K562 (cell line): ENCODE measurements around the gene C22orf39. TPM values are rescaled to one million over a fixed set of nuclear protein-coding genes. Genes with fewer than 3 reads are reported as not detected.
A peak's percentile ranks its signal among the peaks of the same experiment; 100 is the strongest.

Experiments
- CBX5 ChIP-seq: IDR thresholded peaks from 2 replicates; pipeline ENCODE4 v1.6.1; 2014; ENCODE audit warnings: low read depth, borderline replicate concordance
- CBX8 ChIP-seq: fragments of 200-600 bp; sonication (generic); IDR thresholded peaks from 2 replicates; pipeline ENCODE4 v1.6.1; 2012; ENCODE audit warnings: borderline replicate concordance, mixed run types, low read depth, mild to moderate bottlenecking, moderate library complexity, mixed read lengths, low read length, control low read depth, inconsistent platforms; ENCODE audit not compliant: poor library complexity, severe bottlenecking; ENCODE audit errors: extremely low read depth
- ERF ChIP-seq: fragments of 450-650 bp; formaldehyde crosslinking; IDR thresholded peaks from 2 replicates; pipeline ENCODE4 v1.4.0; 2020; ENCODE audit warnings: mild to moderate bottlenecking, mixed read lengths
- GABPB2 ChIP-seq: fragments of 250-450 bp; sonication (Bioruptor Pico); conservative IDR thresholded peaks from 2 replicates; pipeline ENCODE4 v1.5.1; 2021; ENCODE audit warnings: mild to moderate bottlenecking
- HCFC1 ChIP-seq: IDR thresholded peaks from 2 replicates; pipeline ENCODE4 v1.6.1; 2012; ENCODE audit warnings: low read depth, low read length, improper control_type of control experiment
- HMGN3 ChIP-seq: IDR thresholded peaks from 2 replicates; pipeline ENCODE4 v1.6.1; 2011; ENCODE audit warnings: borderline replicate concordance, low read depth, mild to moderate bottlenecking, mixed read lengths, low read length; ENCODE audit not compliant: insufficient read length; ENCODE audit errors: extremely low read depth
- NFRKB ChIP-seq: fragments of 450-650 bp; IDR thresholded peaks from 2 replicates; pipeline ENCODE4 v1.6.1; 2016; ENCODE audit warnings: low read depth
- PHF8 ChIP-seq: fragments of 200-600 bp; sonication (generic); IDR thresholded peaks from 2 replicates; pipeline ENCODE4 v1.6.1; 2012; ENCODE audit warnings: mixed run types, mild to moderate bottlenecking, inconsistent platforms, low read length, moderate library complexity, borderline replicate concordance
- RFX1 ChIP-seq: fragments of 450-650 bp; IDR thresholded peaks from 2 replicates; pipeline ENCODE4 v1.6.1; 2016; ENCODE audit warnings: mild to moderate bottlenecking, moderate library complexity
- SP2 ChIP-seq: IDR thresholded peaks from 2 replicates; pipeline ENCODE4 v1.6.1; 2011; ENCODE audit warnings: mild to moderate bottlenecking, low read depth, low read length, moderate library complexity; ENCODE audit not compliant: poor library complexity, severe bottlenecking; ENCODE audit errors: extremely low read depth
- ZNF274 ChIP-seq: IDR thresholded peaks from 2 replicates; pipeline ENCODE4 v1.6.1; 2011; ENCODE audit warnings: low read depth, mild to moderate bottlenecking, low read length, moderate library complexity, borderline replicate concordance
- ZNF408 ChIP-seq: fragments of 250-450 bp; sonication (Bioruptor Pico); IDR thresholded peaks from 2 replicates; pipeline ENCODE4 v1.4.0; 2020; ENCODE audit warnings: low read depth, mild to moderate bottlenecking, moderate library complexity
- polyA plus RNA-seq, 8 experiments: library from polyadenylated mRNA; depleted of rRNA in 4 of 8; stranded (reverse) in 5 of 8; unstranded in 3 of 8; fragments of >200 nt; fragmentation: Nextera tagmentation in 2 of 8; fragmentation: Illumina TruSeq in 1 of 8; extraction: Ambion mirVana in 2 of 8; extraction: Trizol in 1 of 8; gene quantifications; 2 replicates each; pipeline versions ENCODE4 v1.2.1 to v1.2.3, GENCODE V29; 2011 to 2014; ENCODE audit warnings: inconsistent platforms in 1 of 8, missing spikeins in 1 of 8
- total RNA-seq, 7 experiments: library from RNA; depleted of rRNA in 6 of 7; stranded (reverse); fragments of >200 nt in 6 of 7; fragmentation: Illumina TruSeq in 2 of 7; extraction: Trizol in 2 of 7; gene quantifications; 2 replicates each; pipeline versions ENCODE4 v1.2.1 to v1.2.3, GENCODE V29; 2011 to 2021; ENCODE audit warnings: low replicate concordance in 1 of 7
- TF ChIP-seq, protein P1 (sequence below), 2 experiments: IDR thresholded peaks; 2 replicates each; pipeline ENCODE4 v1.6.1; 2012; ENCODE audit warnings: improper control_type of control experiment in 2 of 2, low read depth in 2 of 2, low read length in 2 of 2, borderline replicate concordance in 1 of 2
- TF ChIP-seq, protein P2 (sequence below): IDR thresholded peaks from 2 replicates; pipeline ENCODE4 v1.6.1; 2016; ENCODE audit warnings: missing genetic modification characterization, missing compliant biosample characterization
- TF ChIP-seq, protein P3 (sequence below): fragments of 450-650 bp; IDR thresholded peaks from 2 replicates; pipeline ENCODE4 v1.6.1; 2017; ENCODE audit warnings: antibody characterized with exemption, mild to moderate bottlenecking
- TF ChIP-seq, protein P4 (sequence below): fragments of 450-650 bp; formaldehyde crosslinking; IDR thresholded peaks from 2 replicates; pipeline ENCODE4 v1.4.0; 2022; ENCODE audit warnings: missing genetic modification characterization

Gene C22orf39
- total and polyA plus RNA-seq, 9 of the 15 experiments (the other 6 are each of a cell fraction or from before 2014, with no cell fraction given), result 20.4 to 139 (median 66.8) TPM

DNA sequence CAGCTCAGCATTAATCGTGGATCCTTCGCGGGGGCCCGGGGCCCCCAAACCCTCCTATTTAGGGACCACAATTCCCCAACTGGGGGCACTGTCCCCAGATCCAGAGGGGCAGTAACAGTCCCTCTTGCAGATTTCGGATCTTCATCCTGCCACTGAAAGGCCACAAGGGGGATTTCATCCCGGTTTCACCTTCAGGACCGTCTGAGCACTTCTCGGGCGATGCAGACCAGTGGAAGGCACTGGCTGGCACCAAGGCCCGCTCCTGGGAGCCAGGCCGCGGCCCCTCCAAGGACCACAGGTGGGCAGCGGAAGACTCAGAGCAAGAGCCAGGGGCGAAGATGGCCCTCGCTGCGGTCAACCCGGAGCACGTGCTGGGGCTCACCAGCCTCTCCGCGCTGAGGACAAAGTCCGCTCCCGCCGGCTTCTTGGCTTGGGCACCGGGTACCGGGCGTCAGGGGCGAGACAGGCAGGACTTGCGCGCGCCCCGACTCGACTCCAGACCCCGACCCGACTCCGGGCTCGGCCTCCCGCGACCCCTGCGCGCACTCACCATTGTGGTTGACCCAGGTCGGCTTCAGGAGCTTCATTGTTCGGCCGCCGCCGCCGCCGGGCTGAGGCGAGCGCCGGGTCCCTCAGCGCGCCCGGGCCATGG, 16.5 kb downstream of the C22orf39 start (continued):
- no peak for TF ChIP-seq CBX8
- no peak for TF ChIP-seq ZNF408 (CRISPR knock-in tag)
- peak; percentile 35; the same call in 1 of the 2 replicates for TF ChIP-seq PHF8
- TF ChIP-seq HMGN3, result no peak
- no peak for TF ChIP-seq NFRKB
- no peak for TF ChIP-seq GABPB2 (CRISPR knock-in tag)
- no peak for TF ChIP-seq RFX1
- TF ChIP-seq, protein P1, sequence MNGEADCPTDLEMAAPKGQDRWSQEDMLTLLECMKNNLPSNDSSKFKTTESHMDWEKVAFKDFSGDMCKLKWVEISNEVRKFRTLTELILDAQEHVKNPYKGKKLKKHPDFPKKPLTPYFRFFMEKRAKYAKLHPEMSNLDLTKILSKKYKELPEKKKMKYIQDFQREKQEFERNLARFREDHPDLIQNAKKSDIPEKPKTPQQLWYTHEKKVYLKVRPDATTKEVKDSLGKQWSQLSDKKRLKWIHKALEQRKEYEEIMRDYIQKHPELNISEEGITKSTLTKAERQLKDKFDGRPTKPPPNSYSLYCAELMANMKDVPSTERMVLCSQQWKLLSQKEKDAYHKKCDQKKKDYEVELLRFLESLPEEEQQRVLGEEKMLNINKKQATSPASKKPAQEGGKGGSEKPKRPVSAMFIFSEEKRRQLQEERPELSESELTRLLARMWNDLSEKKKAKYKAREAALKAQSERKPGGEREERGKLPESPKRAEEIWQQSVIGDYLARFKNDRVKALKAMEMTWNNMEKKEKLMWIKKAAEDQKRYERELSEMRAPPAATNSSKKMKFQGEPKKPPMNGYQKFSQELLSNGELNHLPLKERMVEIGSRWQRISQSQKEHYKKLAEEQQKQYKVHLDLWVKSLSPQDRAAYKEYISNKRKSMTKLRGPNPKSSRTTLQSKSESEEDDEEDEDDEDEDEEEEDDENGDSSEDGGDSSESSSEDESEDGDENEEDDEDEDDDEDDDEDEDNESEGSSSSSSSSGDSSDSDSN (IDR thresholded peaks at IDR 0.05; ENCODE audit: borderline replicate concordance in 1 of 2, low read depth in 2 of 2, low read length in 2 of 2), result no peak
- TF ChIP-seq SP2, result no peak
- TF ChIP-seq, protein P2, sequence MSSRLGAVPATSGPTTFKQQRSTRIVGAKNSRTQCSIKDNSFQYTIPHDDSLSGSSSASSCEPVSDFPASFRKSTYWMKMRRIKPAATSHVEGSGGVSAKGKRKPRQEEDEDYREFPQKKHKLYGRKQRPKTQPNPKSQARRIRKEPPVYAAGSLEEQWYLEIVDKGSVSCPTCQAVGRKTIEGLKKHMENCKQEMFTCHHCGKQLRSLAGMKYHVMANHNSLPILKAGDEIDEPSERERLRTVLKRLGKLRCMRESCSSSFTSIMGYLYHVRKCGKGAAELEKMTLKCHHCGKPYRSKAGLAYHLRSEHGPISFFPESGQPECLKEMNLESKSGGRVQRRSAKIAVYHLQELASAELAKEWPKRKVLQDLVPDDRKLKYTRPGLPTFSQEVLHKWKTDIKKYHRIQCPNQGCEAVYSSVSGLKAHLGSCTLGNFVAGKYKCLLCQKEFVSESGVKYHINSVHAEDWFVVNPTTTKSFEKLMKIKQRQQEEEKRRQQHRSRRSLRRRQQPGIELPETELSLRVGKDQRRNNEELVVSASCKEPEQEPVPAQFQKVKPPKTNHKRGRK, result no peak
- TF ChIP-seq ERF (CRISPR knock-in tag), result no peak
- TF ChIP-seq CBX5, result no peak
- TF ChIP-seq ZNF274, result 0 out of 2 replicates have a peak, but pooled peaks have one; percentile 12
- TF ChIP-seq, protein P3, sequence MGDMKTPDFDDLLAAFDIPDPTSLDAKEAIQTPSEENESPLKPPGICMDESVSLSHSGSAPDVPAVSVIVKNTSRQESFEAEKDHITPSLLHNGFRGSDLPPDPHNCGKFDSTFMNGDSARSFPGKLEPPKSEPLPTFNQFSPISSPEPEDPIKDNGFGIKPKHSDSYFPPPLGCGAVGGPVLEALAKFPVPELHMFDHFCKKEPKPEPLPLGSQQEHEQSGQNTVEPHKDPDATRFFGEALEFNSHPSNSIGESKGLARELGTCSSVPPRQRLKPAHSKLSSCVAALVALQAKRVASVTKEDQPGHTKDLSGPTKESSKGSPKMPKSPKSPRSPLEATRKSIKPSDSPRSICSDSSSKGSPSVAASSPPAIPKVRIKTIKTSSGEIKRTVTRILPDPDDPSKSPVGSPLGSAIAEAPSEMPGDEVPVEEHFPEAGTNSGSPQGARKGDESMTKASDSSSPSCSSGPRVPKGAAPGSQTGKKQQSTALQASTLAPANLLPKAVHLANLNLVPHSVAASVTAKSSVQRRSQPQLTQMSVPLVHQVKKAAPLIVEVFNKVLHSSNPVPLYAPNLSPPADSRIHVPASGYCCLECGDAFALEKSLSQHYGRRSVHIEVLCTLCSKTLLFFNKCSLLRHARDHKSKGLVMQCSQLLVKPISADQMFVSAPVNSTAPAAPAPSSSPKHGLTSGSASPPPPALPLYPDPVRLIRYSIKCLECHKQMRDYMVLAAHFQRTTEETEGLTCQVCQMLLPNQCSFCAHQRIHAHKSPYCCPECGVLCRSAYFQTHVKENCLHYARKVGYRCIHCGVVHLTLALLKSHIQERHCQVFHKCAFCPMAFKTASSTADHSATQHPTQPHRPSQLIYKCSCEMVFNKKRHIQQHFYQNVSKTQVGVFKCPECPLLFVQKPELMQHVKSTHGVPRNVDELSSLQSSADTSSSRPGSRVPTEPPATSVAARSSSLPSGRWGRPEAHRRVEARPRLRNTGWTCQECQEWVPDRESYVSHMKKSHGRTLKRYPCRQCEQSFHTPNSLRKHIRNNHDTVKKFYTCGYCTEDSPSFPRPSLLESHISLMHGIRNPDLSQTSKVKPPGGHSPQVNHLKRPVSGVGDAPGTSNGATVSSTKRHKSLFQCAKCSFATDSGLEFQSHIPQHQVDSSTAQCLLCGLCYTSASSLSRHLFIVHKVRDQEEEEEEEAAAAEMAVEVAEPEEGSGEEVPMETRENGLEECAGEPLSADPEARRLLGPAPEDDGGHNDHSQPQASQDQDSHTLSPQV, result no peak
- no peak; the same call in 1 of the 2 replicates for TF ChIP-seq HCFC1
- TF ChIP-seq, protein P4, sequence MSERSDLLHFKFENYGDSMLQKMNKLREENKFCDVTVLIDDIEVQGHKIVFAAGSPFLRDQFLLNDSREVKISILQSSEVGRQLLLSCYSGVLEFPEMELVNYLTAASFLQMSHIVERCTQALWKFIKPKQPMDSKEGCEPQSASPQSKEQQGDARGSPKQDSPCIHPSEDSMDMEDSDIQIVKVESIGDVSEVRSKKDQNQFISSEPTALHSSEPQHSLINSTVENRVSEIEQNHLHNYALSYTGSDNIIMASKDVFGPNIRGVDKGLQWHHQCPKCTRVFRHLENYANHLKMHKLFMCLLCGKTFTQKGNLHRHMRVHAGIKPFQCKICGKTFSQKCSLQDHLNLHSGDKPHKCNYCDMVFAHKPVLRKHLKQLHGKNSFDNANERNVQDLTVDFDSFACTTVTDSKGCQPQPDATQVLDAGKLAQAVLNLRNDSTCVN (CRISPR knock-in tag), result no peak
